ENCODE results near the gene TPCN2.

- TF ChIP-seq ARNTL (CRISPR knock-in tag; IDR thresholded peaks at IDR 0.05; ENCODE audit: borderline replicate concordance, low read depth) (no peak), PATZ1 (CRISPR knock-in tag; IDR thresholded peaks at IDR 0.05; ENCODE audit: borderline replicate concordance) (no peak), PPARA (CRISPR knock-in tag; IDR thresholded peaks at IDR 0.05; ENCODE audit: borderline replicate concordance) (no peak), TSHZ2 (CRISPR knock-in tag; IDR thresholded peaks at IDR 0.05) (no peak), POU6F1 (CRISPR knock-in tag; IDR thresholded peaks at IDR 0.05; ENCODE audit: borderline replicate concordance, low read depth) (no peak)
Observed at GRCh38 chr11:69097263-69097662, 48.5 kb downstream of the TPCN2 start.
